ENCODE measurements around the gene VSX1.

Gene VSX1

GRCh38 chr20:25072226-25072811, 9.6 kb downstream of the VSX1 start:
- Histone ChIP-seq H3K36me3 (ENCODE audit: insufficient read depth, low read length) (no peaks in the 10 kb centered on the region), H3F3A (ENCODE audit: insufficient read depth, low read length) (no peaks in the 10 kb centered on the region)

GRCh38 chr20:25071734-25072133, 10.2 kb downstream of the VSX1 start:
- Histone ChIP-seq H3K79me2 (ENCODE audit: insufficient read depth, low read length) (no peaks in the 10 kb centered on the region), H3K27ac (ENCODE audit: low read depth, low read length, poor library complexity, severe bottlenecking) (no peak overlapping the region), H3F3A (ENCODE audit: insufficient read depth, low read length) (no peaks in the 10 kb centered on the region), H2AFZ (ENCODE audit: low read length) (no peak overlapping the region), H3K9me3 (ENCODE audit: low read length) (no peaks in the 10 kb centered on the region), H3K4me1 (ENCODE audit: insufficient read depth, low read length, severe bottlenecking) (no peaks in the 10 kb centered on the region), H3K27me3 (ENCODE audit: insufficient read depth, low read length) (0 out of 2 replicates have a peak, but pooled peaks cover 3% of the 10 kb centered on the region), H4K20me1 (ENCODE audit: insufficient read depth, low read length) (no peaks in the 10 kb centered on the region), H3K4me2 (ENCODE audit: low read length) (no peak overlapping the region), H3K9ac (ENCODE audit: low read length) (no peak overlapping the region), H3K4me3 (ENCODE audit: low read depth, low read length, poor library complexity, severe bottlenecking) (no peak overlapping the region), H3K9me2 (ENCODE audit: low read depth, low read length) (no peaks in the 10 kb centered on the region), H3K36me3 (ENCODE audit: insufficient read depth, low read length) (no peaks in the 10 kb centered on the region)
- TF ChIP-seq CTCF (IDR thresholded peaks at IDR 0.05; ENCODE audit: low read length), result no peak
- TF ChIP-seq EZH2 (IDR thresholded peaks at IDR 0.05; ENCODE audit: borderline replicate concordance, low read length), result no peak

More at GRCh38 chr20:25072226-25072811, 9.6 kb downstream of the VSX1 start:
- H3K27ac ChIP-seq (ENCODE audit: low read depth, low read length, poor library complexity, severe bottlenecking), result no peak overlapping the region
- H3K27me3 ChIP-seq (ENCODE audit: insufficient read depth, low read length), result 0 out of 2 replicates have a peak, but pooled peaks cover 3% of the 10 kb centered on the region
- H3K4me3 ChIP-seq (ENCODE audit: low read depth, low read length, poor library complexity, severe bottlenecking), result no peak overlapping the region
- H3K4me1 ChIP-seq (ENCODE audit: insufficient read depth, low read length, severe bottlenecking), result no peaks in the 10 kb centered on the region
- H3K9ac ChIP-seq (ENCODE audit: low read length), result no peak overlapping the region
- H4K20me1 ChIP-seq (ENCODE audit: insufficient read depth, low read length), result no peaks in the 10 kb centered on the region
- TF ChIP-seq CTCF (IDR thresholded peaks at IDR 0.05; ENCODE audit: low read length) (no peak), EZH2 (IDR thresholded peaks at IDR 0.05; ENCODE audit: borderline replicate concordance, low read length) (no peak)
- no peak overlapping the region for H2AFZ ChIP-seq (ENCODE audit: low read length)
- no peak overlapping the region for H3K4me2 ChIP-seq (ENCODE audit: low read length)
- no peaks in the 10 kb centered on the region for H3K9me3 ChIP-seq (ENCODE audit: low read length)
- H3K79me2 ChIP-seq (ENCODE audit: insufficient read depth, low read length), result no peaks in the 10 kb centered on the region
- H3K9me2 ChIP-seq (ENCODE audit: low read depth, low read length), result no peaks in the 10 kb centered on the region

- Histone ChIP-seq H3K9ac (ENCODE audit: low read length) (no peak overlapping the region), H3K4me1 (ENCODE audit: insufficient read depth, low read length, severe bottlenecking) (no peaks in the 10 kb centered on the region), H3K9me3 (ENCODE audit: low read length) (no peaks in the 10 kb centered on the region), H3K27me3 (ENCODE audit: insufficient read depth, low read length) (0 out of 2 replicates have a peak, but pooled peaks cover 3% of the 10 kb centered on the region), H3F3A (ENCODE audit: insufficient read depth, low read length) (no peaks in the 10 kb centered on the region), H3K9me2 (ENCODE audit: low read depth, low read length) (no peaks in the 10 kb centered on the region), H3K27ac (ENCODE audit: low read depth, low read length, poor library complexity, severe bottlenecking) (no peak overlapping the region), H3K4me2 (ENCODE audit: low read length) (no peak overlapping the region), H4K20me1 (ENCODE audit: insufficient read depth, low read length) (no peaks in the 10 kb centered on the region), H3K4me3 (ENCODE audit: low read depth, low read length, poor library complexity, severe bottlenecking) (no peak overlapping the region), H3K36me3 (ENCODE audit: insufficient read depth, low read length) (no peaks in the 10 kb centered on the region), H3K79me2 (ENCODE audit: insufficient read depth, low read length) (no peaks in the 10 kb centered on the region), H2AFZ (ENCODE audit: low read length) (no peak overlapping the region)
- TF ChIP-seq EZH2 (IDR thresholded peaks at IDR 0.05; ENCODE audit: borderline replicate concordance, low read length) (no peak), CTCF (IDR thresholded peaks at IDR 0.05; ENCODE audit: low read length) (no peak)
Measured at GRCh38 chr20:25070821-25071473, 11.0 kb downstream of the VSX1 start.

Data from OCI-LY1 (cell line).